H9 (cell line): ENCODE data around the gene ZHX3. TPM values are rescaled to one million over a fixed set of nuclear protein-coding genes. Genes with fewer than 3 reads are reported as not detected.

Source experiments
- DNase-seq: peaks from one replicate; pipeline ENCODE4 v3.0.0-alpha.2; 2017
- H2AFZ ChIP-seq: one replicate; pipeline ENCODE4 v1.6.1; 2013; ENCODE audit warnings: mild to moderate bottlenecking, low read length, control low read depth, moderate library complexity
- H2AK5ac ChIP-seq: 2 replicates; pipeline ENCODE4 v1.6.1; 2013; ENCODE audit warnings: low read length, control low read depth, mixed read lengths; ENCODE audit not compliant: insufficient read length
- H2BK120ac ChIP-seq: one replicate; pipeline ENCODE4 v1.6.1; 2013; ENCODE audit warnings: low read depth, mild to moderate bottlenecking, low read length, control low read depth, inconsistent platforms; ENCODE audit not compliant: poor library complexity, severe bottlenecking
- H2BK12ac ChIP-seq: 2 replicates; pipeline ENCODE4 v1.6.1; 2013; ENCODE audit warnings: low read length, control low read depth, mixed read lengths, low read depth; ENCODE audit not compliant: insufficient read length
- H2BK15ac ChIP-seq: 2 replicates; pipeline ENCODE4 v1.6.1; 2013; ENCODE audit warnings: low read depth, low read length, control low read depth
- H2BK20ac ChIP-seq: one replicate; pipeline ENCODE4 v1.6.1; 2013; ENCODE audit warnings: low read depth, mild to moderate bottlenecking, low read length, control low read depth, inconsistent platforms; ENCODE audit not compliant: poor library complexity, severe bottlenecking
- H2BK5ac ChIP-seq: 2 replicates; pipeline ENCODE4 v1.6.1; 2013; ENCODE audit warnings: low read length, control low read depth, mixed read lengths; ENCODE audit not compliant: insufficient read length
- H3K14ac ChIP-seq: 2 replicates; pipeline ENCODE4 v1.6.1; 2013; ENCODE audit warnings: low read length, control low read depth; ENCODE audit not compliant: insufficient read depth
- H3K18ac ChIP-seq: 2 replicates; pipeline ENCODE4 v1.6.1; 2013; ENCODE audit warnings: low read depth, mild to moderate bottlenecking, mixed read lengths, low read length, control low read depth; ENCODE audit not compliant: insufficient read length
- H3K23ac ChIP-seq: 2 replicates; pipeline ENCODE4 v1.6.1; 2013; ENCODE audit warnings: low read length, control low read depth, mixed read lengths, low read depth; ENCODE audit not compliant: insufficient read length
- H3K23me2 ChIP-seq: 2 replicates; pipeline ENCODE4 v1.6.1; 2013; ENCODE audit warnings: low read depth, mild to moderate bottlenecking, mixed read lengths, low read length, control low read depth; ENCODE audit not compliant: insufficient read length, poor library complexity, severe bottlenecking
- H3K27ac ChIP-seq: 2 replicates; pipeline ENCODE4 v1.5.1; 2013; ENCODE audit warnings: low read length, control low read depth, mixed read lengths, low read depth; ENCODE audit not compliant: insufficient read length
- H3K27me3 ChIP-seq: 2 replicates; pipeline ENCODE4 v1.6.1; 2013; ENCODE audit warnings: low read length, control low read depth, inconsistent platforms; ENCODE audit not compliant: insufficient read depth
- H3K4ac ChIP-seq: 2 replicates; pipeline ENCODE4 v1.6.1; 2013; ENCODE audit warnings: low read depth, mild to moderate bottlenecking, control low read depth, inconsistent platforms, low read length, moderate library complexity
- H3K4me1 ChIP-seq: 2 replicates; pipeline ENCODE4 v1.6.1; 2013; ENCODE audit warnings: low read length, control low read depth, inconsistent platforms; ENCODE audit not compliant: insufficient read depth
- H3K4me2 ChIP-seq: 2 replicates; pipeline ENCODE4 v1.6.1; 2013; ENCODE audit warnings: low read length, control low read depth, mixed read lengths; ENCODE audit not compliant: insufficient read length, insufficient read depth
- H3K56ac ChIP-seq: 2 replicates; pipeline ENCODE4 v1.6.1; 2013; ENCODE audit warnings: low read depth, mild to moderate bottlenecking, mixed read lengths, low read length, control low read depth; ENCODE audit not compliant: insufficient read length
- H3K79me1 ChIP-seq: 2 replicates; pipeline ENCODE4 v1.6.1; 2013; ENCODE audit warnings: low read depth, mild to moderate bottlenecking, moderate library complexity, low read length, control low read depth, inconsistent platforms; ENCODE audit not compliant: insufficient read depth, poor library complexity, severe bottlenecking
- H3K79me2 ChIP-seq: 2 replicates; pipeline ENCODE4 v1.6.1; 2013; ENCODE audit warnings: low read length, control low read depth, inconsistent platforms; ENCODE audit not compliant: insufficient read depth
- H3K9ac ChIP-seq: 2 replicates; pipeline ENCODE4 v1.6.1; 2013; ENCODE audit warnings: low read length, control low read depth, mixed read lengths; ENCODE audit not compliant: insufficient read length; ENCODE audit errors: extremely low read depth
- H3K9me3 ChIP-seq: one replicate; pipeline ENCODE4 v1.6.1; 2013; ENCODE audit warnings: low read depth, low read length, inconsistent platforms; ENCODE audit not compliant: control insufficient read depth
- H3T11ph ChIP-seq: one replicate; pipeline ENCODE4 v1.6.1; 2013; ENCODE audit warnings: mild to moderate bottlenecking, low read length, control low read depth, inconsistent platforms
- H4K20me1 ChIP-seq: one replicate; pipeline ENCODE4 v1.6.1; 2013; ENCODE audit not compliant: control insufficient read depth, insufficient read length, insufficient read depth
- H4K5ac ChIP-seq: 2 replicates; pipeline ENCODE4 v1.6.1; 2013; ENCODE audit warnings: low read depth, mild to moderate bottlenecking, mixed read lengths, low read length, control low read depth; ENCODE audit not compliant: insufficient read length
- H4K8ac ChIP-seq: replicated peaks from 2 replicates; pipeline ENCODE4 v1.6.1; 2013; ENCODE audit warnings: low read length, control low read depth, mixed read lengths, low read depth; ENCODE audit not compliant: insufficient read length
- H4K91ac ChIP-seq: 2 replicates; pipeline ENCODE4 v1.6.1; 2013; ENCODE audit warnings: low read depth, mild to moderate bottlenecking, moderate library complexity, mixed read lengths, low read length, control low read depth; ENCODE audit not compliant: insufficient read length
- H3K27ac Mint-ChIP-seq, 3 experiments: 2 replicates in 2 of 3; 3 replicates in 1 of 3; pipeline ENCODE4 v1.8.0; 2020 to 2021; ENCODE audit warnings: mixed read lengths in 3 of 3, mild to moderate bottlenecking in 1 of 3, moderate library complexity in 1 of 3
- H3K27me3 Mint-ChIP-seq: 2 replicates; pipeline ENCODE4 v1.8.0; 2021; ENCODE audit warnings: low read depth, mild to moderate bottlenecking, moderate library complexity, mixed read lengths
- H3K36me3 Mint-ChIP-seq, 3 experiments: 2 replicates in 2 of 3; 3 replicates in 1 of 3; pipeline ENCODE4 v1.8.0; 2020 to 2021; ENCODE audit warnings: low read depth in 3 of 3, mixed read lengths in 3 of 3; ENCODE audit not compliant: insufficient read depth in 1 of 3
- H3K4me1 Mint-ChIP-seq, 2 experiments: 2 replicates each; pipeline ENCODE4 v1.8.0; 2020; ENCODE audit warnings: mixed read lengths in 2 of 2
- H3K4me3 Mint-ChIP-seq, 2 experiments: 2 replicates in 1 of 2; 3 replicates in 1 of 2; pipeline ENCODE4 v1.8.0; 2020 to 2021; ENCODE audit warnings: mild to moderate bottlenecking in 2 of 2, mixed read lengths in 2 of 2, moderate library complexity in 1 of 2
- H3K9me3 Mint-ChIP-seq, 2 experiments: 2 replicates in 1 of 2; 3 replicates in 1 of 2; pipeline ENCODE4 v1.8.0; 2020; ENCODE audit warnings: mild to moderate bottlenecking in 2 of 2, mixed read lengths in 2 of 2, moderate library complexity in 1 of 2
- CTCF ChIP-seq: fragments of 200-600 bp; sonication (generic); conservative IDR thresholded peaks from 3 replicates; pipeline ENCODE4 v1.8.0; 2021; ENCODE audit warnings: antibody characterized with exemption, mild to moderate bottlenecking
- WGBS: extraction: QIAGEN DNeasy Blood & Tissue Kit; methylation state at CpG from one replicate; pipeline ENCODE4 v1.1.7; 2013; ENCODE audit warnings: missing lambda C conversion rate, low lambda C conversion rate, mixed read lengths; ENCODE audit not compliant: insufficient read length; ENCODE audit errors: extremely low coverage; 5-methylcytosine and 5-hydroxymethylcytosine counted together
- total RNA-seq: library from RNA; stranded (reverse); gene quantifications from 2 replicates; pipeline ENCODE4 v1.2.1, GENCODE V29; 2021

Gene ZHX3
- total RNA-seq, 1 experiment from 2014 or later = 4.4 TPM

GRCh38 chr20:41234041-41234440, 83.5 kb downstream of the ZHX3 start:
- Histone ChIP-seq H3K4ac (no peak overlapping the region), H3K23me2 (no peaks in the 10 kb centered on the region), H3K4me1 (no peaks in the 10 kb centered on the region), H3K18ac (no peak overlapping the region), H2AFZ (no peak overlapping the region), H3K14ac (no peak overlapping the region), H3K9me3 (no peaks in the 10 kb centered on the region), H3K27me3 (no peaks in the 10 kb centered on the region; the same call in 1 of the 2 replicates), H3K79me2 (no peaks in the 10 kb centered on the region), H2BK120ac (no peak overlapping the region), H4K5ac (no peak overlapping the region), H3K9ac (no peak overlapping the region), H4K91ac (no peak overlapping the region), H2AK5ac (no peak overlapping the region), H3K79me1 (no peaks in the 10 kb centered on the region), H3T11ph (no peak overlapping the region), H2BK20ac (no peak overlapping the region), H2BK15ac (no peak overlapping the region), H2BK5ac (no peak overlapping the region), H2BK12ac (no peak overlapping the region), H3K27ac (no peak overlapping the region), H4K8ac (no peak overlapping the region), H3K56ac (no peak overlapping the region), H3K4me2 (no peak overlapping the region), H3K23ac (no peak overlapping the region), H4K20me1 (no peaks in the 10 kb centered on the region)
- Mint-ChIP-seq H3K36me3 (no peaks in the 10 kb centered on the region), H3K4me3 (no peak overlapping the region), H3K27ac (no peak overlapping the region), H3K4me1 (no peaks in the 10 kb centered on the region; a peak in 1 of 4 replicates), H3K27me3 (peaks cover 1% of the 10 kb centered on the region; the same call in 1 of the 2 replicates), H3K9me3 (no peaks in the 10 kb centered on the region)
- DNase-seq = no peak
- no CpG with 5 or more reads among the region's 3 CpGs for WGBS
- no peak for TF ChIP-seq CTCF
